ENCODE data around the gene TBC1D25. TPM values are rescaled to one million over a fixed set of nuclear protein-coding genes. Genes with fewer than 3 reads are reported as not detected.

TBC1D25 gene
- total RNA-seq, 4 donors from 2014 or later, result 8.1 to 27.7 (median 13.3) TPM

- Histone ChIP-seq H3K27ac (no peak overlapping the region), H3K4me3 (no peak overlapping the region), H3K27me3 (no peaks in the 10 kb centered on the region), H3K36me3 (no peaks in the 10 kb centered on the region), H3K9me3 (no peaks in the 10 kb centered on the region), H3K4me1 (no peaks in the 10 kb centered on the region)
- intact Hi-C loops (cut with DNase I; ENCODE audit: low total_unique reads), result no loop called here
- WGBS, 2 donors (ENCODE audit: low coverage in 1 of 2), result 65% methylated on average over 5 of the region's 5 CpGs; no CpG with 5 or more reads in 1 of the 2 donors
- DNase-seq, result no peak
- in situ Hi-C loops (cut with MboI; ENCODE audit: low pct_ligation_motif_present in 1 of 4, low pct_unique_long_range_greater_than_20kb in 1 of 4, low sequenced_read_pairs in 3 of 4), result loop anchor here in 2 of 4 donors (25.0 kb wide), 1 partner anchor 411 kb away; no protein-coding TSS in a partner anchor
- TF ChIP-seq POLR2A (IDR thresholded peaks at IDR 0.05) (no peak), EP300 (IDR thresholded peaks at IDR 0.05; ENCODE audit: low read depth) (no peak), POLR2AphosphoS5 (IDR thresholded peaks at IDR 0.05) (no peak)
- TF ChIP-seq, protein P1, sequence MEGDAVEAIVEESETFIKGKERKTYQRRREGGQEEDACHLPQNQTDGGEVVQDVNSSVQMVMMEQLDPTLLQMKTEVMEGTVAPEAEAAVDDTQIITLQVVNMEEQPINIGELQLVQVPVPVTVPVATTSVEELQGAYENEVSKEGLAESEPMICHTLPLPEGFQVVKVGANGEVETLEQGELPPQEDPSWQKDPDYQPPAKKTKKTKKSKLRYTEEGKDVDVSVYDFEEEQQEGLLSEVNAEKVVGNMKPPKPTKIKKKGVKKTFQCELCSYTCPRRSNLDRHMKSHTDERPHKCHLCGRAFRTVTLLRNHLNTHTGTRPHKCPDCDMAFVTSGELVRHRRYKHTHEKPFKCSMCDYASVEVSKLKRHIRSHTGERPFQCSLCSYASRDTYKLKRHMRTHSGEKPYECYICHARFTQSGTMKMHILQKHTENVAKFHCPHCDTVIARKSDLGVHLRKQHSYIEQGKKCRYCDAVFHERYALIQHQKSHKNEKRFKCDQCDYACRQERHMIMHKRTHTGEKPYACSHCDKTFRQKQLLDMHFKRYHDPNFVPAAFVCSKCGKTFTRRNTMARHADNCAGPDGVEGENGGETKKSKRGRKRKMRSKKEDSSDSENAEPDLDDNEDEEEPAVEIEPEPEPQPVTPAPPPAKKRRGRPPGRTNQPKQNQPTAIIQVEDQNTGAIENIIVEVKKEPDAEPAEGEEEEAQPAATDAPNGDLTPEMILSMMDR (IDR thresholded peaks at IDR 0.05), result no peak
These were observed 41.6 kb upstream of the TBC1D25 start for GRCh38 chrX:48497871-48498270.

DNA sequence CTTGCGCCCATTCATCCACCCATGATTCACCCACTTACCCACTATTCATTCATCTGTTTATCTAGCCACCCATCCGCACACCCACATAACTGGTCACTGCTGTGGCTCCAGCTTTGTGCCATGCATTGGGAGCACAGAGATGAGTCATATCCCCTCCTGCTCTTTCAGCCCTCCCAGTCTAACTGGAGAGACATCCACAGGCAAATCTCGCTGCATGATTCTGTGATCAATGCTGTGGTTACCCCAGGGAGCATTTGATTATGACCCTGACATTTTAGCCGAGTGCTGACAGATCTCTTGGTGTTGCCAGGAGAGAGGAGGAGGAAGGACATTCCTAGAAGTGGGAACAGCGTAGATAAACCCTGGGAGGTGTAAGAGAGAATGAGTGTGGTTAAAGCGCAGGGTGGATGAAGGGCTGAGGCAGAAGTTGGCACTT is 41.1 kb upstream of the TBC1D25 start:
- Histone ChIP-seq H3K4me3 (no peak overlapping the region), H3K9me3 (no peaks in the 10 kb centered on the region), H3K27me3 (no peaks in the 10 kb centered on the region), H3K27ac (no peak overlapping the region), H3K36me3 (no peaks in the 10 kb centered on the region), H3K4me1 (no peaks in the 10 kb centered on the region)
- no peak for DNase-seq
- in situ Hi-C loops (cut with MboI; ENCODE audit: low pct_ligation_motif_present in 1 of 4, low pct_unique_long_range_greater_than_20kb in 1 of 4, low sequenced_read_pairs in 3 of 4), result loop anchor here in 2 of 4 donors (25.0 kb wide), 1 partner anchor 411 kb away; no protein-coding TSS in a partner anchor
- WGBS, 2 donors (ENCODE audit: low coverage in 1 of 2), result 76% methylated on average over 6 of the region's 6 CpGs; no CpG with 5 or more reads in 1 of the 2 donors
- TF ChIP-seq EP300 (IDR thresholded peaks at IDR 0.05; ENCODE audit: low read depth) (no peak), POLR2A (IDR thresholded peaks at IDR 0.05) (no peak), POLR2AphosphoS5 (IDR thresholded peaks at IDR 0.05) (no peak)
- TF ChIP-seq, protein P1 (IDR thresholded peaks at IDR 0.05), result no peak
- intact Hi-C loops (cut with DNase I; ENCODE audit: low total_unique reads), result no loop called here

GRCh38 chrX:48504261-48504660 is 35.3 kb upstream of the TBC1D25 start:
- intact Hi-C loops (cut with DNase I; ENCODE audit: low total_unique reads) (no loop called here), in situ Hi-C loops (cut with MboI; ENCODE audit: low pct_ligation_motif_present in 1 of 4, low pct_unique_long_range_greater_than_20kb in 1 of 4, low sequenced_read_pairs in 3 of 4) (no loop called here)
- Histone ChIP-seq H3K4me3 (no peak overlapping the region), H3K4me1 (peaks cover 0 to 5% (median 2%) of the 10 kb centered on the region in 4 donors), H3K36me3 (no peaks in the 10 kb centered on the region), H3K27me3 (no peaks in the 10 kb centered on the region), H3K27ac (no peak overlapping the region), H3K9me3 (no peaks in the 10 kb centered on the region)
- TF ChIP-seq POLR2AphosphoS5 (IDR thresholded peaks at IDR 0.05) (no peak), POLR2A (IDR thresholded peaks at IDR 0.05) (no peak), EP300 (IDR thresholded peaks at IDR 0.05; ENCODE audit: low read depth) (no peak)
- TF ChIP-seq, protein P1 (IDR thresholded peaks at IDR 0.05), result no peak
- DNase-seq, result no peak
- WGBS, 2 donors (ENCODE audit: low coverage in 1 of 2), result 82% methylated on average over 7 of the region's 7 CpGs; no CpG with 5 or more reads in 1 of the 2 donors

DNA sequence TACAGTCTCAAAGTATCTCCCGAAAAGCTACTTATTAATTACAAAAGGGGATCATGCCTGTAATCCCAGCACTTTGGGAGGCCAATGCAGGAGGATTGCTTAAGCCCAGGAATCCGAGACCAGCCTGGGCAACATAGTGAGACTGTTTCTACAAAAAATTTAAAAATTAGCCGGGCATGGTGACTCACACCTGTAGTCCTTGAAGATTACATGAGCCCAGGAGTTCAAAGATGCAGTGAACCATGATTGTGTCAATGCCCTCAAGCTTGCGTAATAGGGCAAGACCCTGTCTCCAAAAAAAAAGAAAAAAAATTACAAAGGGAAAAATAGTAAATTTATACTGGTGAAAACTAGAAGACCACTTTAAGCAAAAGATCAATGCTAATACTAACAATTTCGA is 34.0 kb upstream of the TBC1D25 start:
- H3K27ac ChIP-seq, result no peak overlapping the region
- intact Hi-C loops (cut with DNase I; ENCODE audit: low total_unique reads) (no loop called here), in situ Hi-C loops (cut with MboI; ENCODE audit: low pct_ligation_motif_present in 1 of 4, low pct_unique_long_range_greater_than_20kb in 1 of 4, low sequenced_read_pairs in 3 of 4) (no loop called here)
- peaks cover 0 to 9% (median 2%) of the 10 kb centered on the region in 4 donors for H3K4me1 ChIP-seq
- no peak for TF ChIP-seq EP300 (IDR thresholded peaks at IDR 0.05; ENCODE audit: low read depth)
- TF ChIP-seq POLR2A (IDR thresholded peaks at IDR 0.05), result no peak
- no peak for TF ChIP-seq POLR2AphosphoS5 (IDR thresholded peaks at IDR 0.05)
- TF ChIP-seq, protein P1 (IDR thresholded peaks at IDR 0.05), result no peak
- no peak for DNase-seq
- H3K4me3 ChIP-seq, result no peak overlapping the region
- H3K27me3 ChIP-seq, result no peaks in the 10 kb centered on the region
- H3K36me3 ChIP-seq, result no peaks in the 10 kb centered on the region
- 60 to 82% methylated on average over 1 to 5 of the region's 5 CpGs for WGBS, 2 donors (ENCODE audit: low coverage in 1 of 2)
- H3K9me3 ChIP-seq, result no peaks in the 10 kb centered on the region

Data from transverse colon (tissue), 4 donors.